Stromal cell of bone marrow (primary cell): ENCODE data around the gene PKD2.
A peak's percentile ranks its signal among the peaks of the same experiment; 100 is the strongest.
"Not testable (repeated sequence)": the region's sequence is repeated elsewhere in the genome, so short reads cannot be mapped to it uniquely, and the experiment has no call there.

Source experiments
- DNase-seq: peaks from one replicate; pipeline ENCODE4 v3.0.0-alpha.2; 2012; ENCODE audit warnings: low read depth

PKD2 gene

GRCh38 chr4:87986508-87986907 is 20.9 kb upstream of the PKD2 start:
- DNase-seq: no peak

- no peak for DNase-seq
Measured at GRCh38 chr4:87989765-87990164, 17.7 kb upstream of the PKD2 start.

DNA sequence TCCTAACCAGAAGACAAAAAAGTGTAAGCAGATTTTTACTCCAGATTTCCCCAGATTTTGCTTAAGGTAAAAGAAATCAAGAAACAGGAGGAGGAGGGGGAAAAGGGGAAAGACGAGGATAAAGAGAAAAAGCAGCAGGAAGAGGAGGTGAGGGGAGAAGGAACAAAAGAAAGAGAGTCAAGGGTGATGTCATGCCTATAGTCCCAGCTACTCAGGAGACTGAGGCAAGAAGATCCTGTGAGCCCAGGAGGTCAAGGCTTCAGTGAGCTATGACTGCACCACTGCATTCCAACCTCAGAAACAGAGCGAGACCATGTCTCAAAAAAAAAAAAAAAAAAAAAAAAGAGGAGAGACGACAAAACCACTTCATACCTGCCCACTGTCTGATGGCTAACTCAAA is 12.0 kb upstream of the PKD2 start:
- DNase-seq: no peak

GRCh38 chr4:87999191-87999691 is 8.2 kb upstream of the PKD2 start:
- DNase-seq: not testable (repeated sequence)

- no peak for DNase-seq
Measured at GRCh38 chr4:88001871-88002270, 5.6 kb upstream of the PKD2 start.

GRCh38 chr4:88002786-88003185 is 4.6 kb upstream of the PKD2 start:
- DNase-seq: peak; percentile 14

DNA sequence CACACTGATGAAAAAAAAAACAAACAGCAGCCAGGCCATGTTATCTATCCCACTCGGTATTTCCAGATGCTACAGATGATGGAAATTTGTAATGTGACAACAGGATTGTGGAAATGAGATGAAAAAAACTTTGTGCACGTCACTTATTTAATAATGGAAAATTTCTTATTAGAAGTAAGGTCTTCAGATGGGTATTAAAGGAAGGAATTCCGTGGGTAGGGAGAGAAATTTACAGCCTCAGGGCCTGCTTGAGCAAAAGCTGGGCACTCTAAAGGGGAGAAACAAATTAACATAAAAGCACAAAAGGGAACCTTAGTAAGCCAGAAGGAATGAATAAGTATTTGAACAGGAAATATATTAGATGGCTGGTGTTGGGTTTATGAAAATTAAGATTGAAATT is 4.2 kb upstream of the PKD2 start:
- no peak for DNase-seq

GRCh38 chr4:88005076-88005475 is 2.4 kb upstream of the PKD2 start:
- peak; percentile 62 for DNase-seq

DNA sequence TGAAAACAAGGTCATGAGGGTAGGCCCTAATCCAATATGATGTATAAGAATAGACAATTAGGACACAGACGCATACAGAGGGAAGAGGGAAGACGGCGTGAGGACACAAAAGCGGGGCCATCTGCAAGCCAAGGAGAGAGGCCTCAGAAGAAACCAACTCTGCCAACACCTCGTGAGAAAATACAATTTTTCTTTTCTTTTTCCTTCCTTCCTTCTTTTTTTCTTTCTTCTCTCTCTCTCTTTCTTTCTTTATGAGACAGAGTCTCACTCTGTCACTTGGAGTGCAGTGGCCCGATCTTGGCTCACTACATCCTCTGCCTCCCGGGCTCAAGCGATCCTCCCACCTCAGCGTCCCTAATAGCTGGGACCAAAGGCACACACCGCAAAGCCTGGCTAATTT is 1.5 kb upstream of the PKD2 start:
- DNase-seq: no peak

DNA sequence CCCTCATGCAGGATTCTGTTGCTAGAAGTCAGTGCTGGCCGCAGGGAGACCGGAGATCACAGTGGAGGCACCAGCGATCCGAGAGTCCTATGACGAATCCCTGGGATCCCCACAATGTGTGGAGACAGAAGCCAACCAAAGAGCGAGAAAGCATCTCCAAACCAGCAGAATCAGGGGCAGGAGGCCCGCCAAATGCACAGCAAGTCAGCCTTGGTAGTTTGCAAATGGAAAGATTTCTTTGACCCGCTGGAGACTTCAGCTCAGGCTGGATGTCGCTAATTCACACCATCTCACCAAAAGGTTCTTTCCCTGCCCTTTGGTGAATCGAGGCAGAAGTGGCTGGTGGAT is 505 bp upstream of the PKD2 start:
- no peak for DNase-seq

- DNase-seq: no peak
Measured at GRCh38 chr4:88008122-88008742, 797 bp downstream of the PKD2 start.

DNA sequence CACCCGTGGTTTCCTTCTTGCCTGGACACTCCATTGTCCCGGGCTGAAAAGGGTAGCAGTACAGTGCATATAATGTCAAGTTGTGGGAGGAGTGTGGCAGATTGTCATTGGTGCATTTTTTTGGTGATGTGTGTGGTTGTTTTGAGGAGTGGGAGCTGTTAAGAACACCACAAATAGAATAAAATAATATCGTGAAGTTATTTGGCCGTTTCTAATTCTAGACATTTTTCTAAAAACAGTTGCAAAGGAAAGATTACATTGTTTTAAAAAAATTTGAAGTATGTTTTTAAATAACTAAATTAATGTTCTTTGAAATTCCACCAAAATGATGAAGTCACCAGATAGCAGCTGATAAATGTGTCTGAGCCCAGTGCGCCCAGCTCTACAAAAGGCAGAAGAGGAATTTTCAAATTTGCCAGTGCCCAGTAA is 1.3 kb downstream of the PKD2 start:
- no peak for DNase-seq

GRCh38 chr4:88009871-88010270 is 2.4 kb downstream of the PKD2 start:
- no peak for DNase-seq

DNA sequence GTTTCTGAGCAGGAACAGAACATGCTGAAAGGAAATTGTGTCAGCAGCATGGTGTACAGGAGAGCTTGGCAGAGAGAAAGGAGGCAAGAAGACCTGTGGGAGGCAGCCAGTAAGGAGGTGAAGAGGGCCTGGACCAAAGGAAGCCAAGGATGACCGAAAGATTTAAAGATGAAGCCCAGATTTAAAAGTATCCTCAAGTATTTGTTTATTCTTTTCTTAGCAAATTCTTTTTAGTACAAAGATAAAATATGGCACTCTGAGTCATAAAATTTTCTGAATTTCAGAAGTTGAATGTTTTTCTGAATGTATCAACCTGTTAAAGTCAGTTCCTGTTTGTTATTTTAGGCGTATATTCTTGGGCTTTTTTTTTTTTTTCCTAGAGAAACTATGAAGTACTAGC is 3.5 kb downstream of the PKD2 start:
- DNase-seq: no peak

- DNase-seq: no peak
Measured at GRCh38 chr4:88012647-88013046, 5.2 kb downstream of the PKD2 start.

DNA sequence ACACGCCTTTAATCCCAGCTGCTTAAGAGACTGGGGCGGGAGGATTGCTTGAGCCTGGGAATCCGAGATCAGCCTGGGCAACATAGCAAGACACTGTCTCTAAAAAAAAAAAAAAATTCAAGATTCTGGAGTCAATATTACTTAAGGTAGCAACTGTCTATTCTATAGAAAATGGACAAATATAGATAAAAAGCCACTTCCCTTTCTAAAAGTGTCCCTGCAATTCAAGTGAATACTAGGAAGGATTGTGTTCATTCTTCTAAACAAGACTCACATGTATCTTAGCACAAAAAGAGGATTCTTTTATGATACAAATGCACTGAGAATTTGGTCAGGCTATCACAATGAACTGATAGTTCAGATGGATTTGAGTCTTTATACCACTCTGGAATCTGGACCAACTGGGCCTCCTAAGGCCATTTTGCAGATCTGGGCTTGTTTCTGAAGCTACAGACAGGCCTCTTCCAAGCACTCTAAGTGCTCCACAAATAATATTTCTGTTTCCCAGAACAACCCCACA is 7.0 kb downstream of the PKD2 start:
- DNase-seq: no peak

DNA sequence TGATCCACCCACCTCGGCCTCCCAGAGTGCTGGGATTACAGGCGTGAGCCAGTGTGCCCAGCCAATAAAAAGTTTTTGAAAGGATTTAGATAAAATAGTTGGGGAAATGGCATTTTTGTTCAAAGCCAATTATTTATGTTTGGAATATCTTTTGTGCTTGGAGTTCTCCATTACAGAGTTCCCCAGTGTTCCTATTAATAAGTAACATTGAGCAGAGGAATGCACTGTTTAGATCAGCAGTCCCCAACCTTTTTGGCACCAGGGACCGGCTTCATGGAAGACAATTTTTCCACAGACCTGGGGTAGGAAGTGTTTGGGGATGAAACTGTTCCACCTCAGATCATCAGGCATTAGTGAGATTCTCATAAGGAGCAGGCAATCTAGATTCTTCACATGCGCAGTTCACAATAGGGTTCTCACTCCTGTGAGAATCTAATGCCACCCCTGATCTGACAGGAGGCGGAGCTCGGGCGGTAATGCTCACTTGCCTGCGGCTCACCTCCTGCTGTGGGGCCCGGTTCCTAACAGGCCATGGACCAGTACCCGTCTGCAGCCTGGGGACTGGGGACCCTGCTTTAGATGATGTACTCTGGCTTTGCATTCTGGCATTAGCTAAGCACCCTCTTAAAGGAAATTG is 8.3 kb downstream of the PKD2 start:
- DNase-seq: no peak

DNA sequence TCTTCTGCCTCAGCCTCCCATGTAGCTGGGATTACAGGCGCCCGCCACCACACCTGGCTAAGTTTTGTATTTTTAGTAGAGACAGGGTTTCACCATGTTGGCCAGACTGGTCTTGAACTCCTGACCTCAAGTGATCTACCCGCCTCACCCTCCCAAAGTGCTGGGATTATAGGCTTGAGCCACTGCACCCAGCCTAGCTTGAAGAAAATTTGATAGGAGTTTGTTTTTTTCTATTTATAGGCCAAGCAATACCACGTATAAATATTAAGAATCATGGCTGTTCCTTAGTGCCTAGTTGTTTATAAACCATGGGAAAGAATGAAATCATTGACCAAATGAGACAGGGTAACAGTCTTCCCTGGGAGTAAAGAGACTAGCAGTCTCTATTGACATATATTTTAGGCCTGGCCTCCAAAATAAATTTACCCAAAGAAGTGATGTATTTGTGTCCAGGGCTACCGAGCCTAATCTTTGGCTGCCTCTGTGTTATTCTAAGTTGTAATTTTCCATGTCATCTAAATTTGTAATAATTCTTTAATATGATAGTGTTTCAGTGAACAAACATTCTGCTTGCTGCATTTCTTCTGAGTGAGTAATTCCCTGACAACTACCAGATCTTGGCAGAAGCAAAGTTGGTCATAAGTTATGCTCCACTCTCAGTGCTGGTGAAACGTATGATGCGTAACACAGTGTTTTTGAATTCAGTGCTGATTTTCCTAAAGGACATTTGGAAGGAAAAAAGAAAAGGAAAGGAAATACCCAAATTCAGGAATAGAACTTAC is 10.3 kb downstream of the PKD2 start:
- DNase-seq: peak; percentile 97

DNA sequence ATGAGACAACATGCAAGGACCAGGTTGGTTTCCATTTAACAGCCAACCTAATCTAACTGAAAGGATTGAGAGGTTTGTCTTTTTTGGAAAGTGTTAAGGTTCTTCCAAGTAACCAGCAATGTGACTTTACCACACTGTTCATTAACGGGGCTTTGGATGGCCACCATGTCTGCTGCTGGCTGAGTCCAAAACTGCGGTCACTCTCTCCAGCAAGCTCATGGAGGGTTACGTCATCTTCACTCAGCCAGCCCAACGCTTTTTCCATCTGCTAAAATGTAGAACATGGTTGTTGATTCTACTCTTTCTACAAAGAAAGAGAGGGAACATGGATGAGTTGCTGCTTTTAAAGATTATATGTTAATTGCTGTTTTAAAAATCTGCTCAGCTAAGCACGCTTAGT is 11.0 kb downstream of the PKD2 start:
- DNase-seq: peak; percentile 82

- no peak for DNase-seq
Measured at GRCh38 chr4:88021824-88022223, 14.4 kb downstream of the PKD2 start.

GRCh38 chr4:88022289-88022688 is 14.9 kb downstream of the PKD2 start:
- DNase-seq: no peak

DNA sequence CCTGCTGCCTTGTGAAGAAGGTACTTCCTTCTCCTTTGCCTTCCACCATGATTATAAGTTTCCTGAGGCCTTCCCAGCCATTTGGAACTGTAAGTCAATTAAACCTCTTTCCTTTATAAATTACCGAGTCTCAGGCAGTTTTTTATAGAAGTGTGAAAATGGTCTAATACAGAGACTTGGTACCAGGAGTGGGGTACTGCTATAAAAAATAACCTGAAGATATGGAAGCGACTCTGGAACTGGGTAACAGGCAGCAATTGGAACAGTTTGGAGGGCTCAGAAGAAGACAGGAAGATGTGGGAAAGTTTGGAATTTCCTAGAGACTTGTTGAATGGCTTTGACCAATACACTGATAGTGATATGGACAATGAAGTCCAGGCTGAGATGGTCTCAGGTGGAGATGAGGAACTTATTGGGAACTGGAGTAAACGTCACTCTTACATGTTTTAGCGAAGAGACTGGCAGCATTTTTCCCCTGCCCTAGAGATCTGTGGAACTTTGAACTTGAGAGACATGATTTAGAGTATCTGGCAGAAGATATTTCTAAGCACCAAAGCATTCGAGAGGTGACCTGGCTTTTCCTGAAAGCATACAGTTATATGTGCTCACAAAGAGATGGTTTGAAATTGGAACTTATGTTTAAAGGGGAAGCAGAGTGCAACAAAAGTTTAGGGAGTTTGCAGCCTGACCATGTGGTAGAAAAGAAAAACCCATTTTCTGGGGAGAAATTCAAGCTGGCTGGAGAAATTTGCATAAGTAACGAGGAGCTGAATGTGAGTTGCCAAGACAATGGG is 18.6 kb downstream of the PKD2 start:
- not testable (repeated sequence) for DNase-seq
